Neural progenitor cell (in vitro differentiated cells): Measurements from ENCODE around the gene PRRT3. TPM values are rescaled to one million over a fixed set of nuclear protein-coding genes. Genes with fewer than 3 reads are reported as not detected.
A peak's percentile ranks its signal among the peaks of the same experiment; 100 is the strongest.

Experiments used
- DNase-seq: peaks from one replicate; pipeline ENCODE4 v3.0.0-alpha.2; 2016; ENCODE audit warnings: low spot score
- H2AFZ ChIP-seq: fragments of 200-600 bp; sonication (generic); replicated peaks from 2 replicates; pipeline ENCODE4 v1.6.1; 2016; ENCODE audit warnings: antibody characterized with exemption
- H3F3A ChIP-seq: fragments of 200-600 bp; sonication (generic); 2 replicates; pipeline ENCODE4 v1.6.1; 2016; ENCODE audit warnings: antibody characterized with exemption, low read depth
- H3K27ac ChIP-seq: fragments of 200-600 bp; sonication (generic); 2 replicates; pipeline ENCODE4 v1.5.1; 2016; ENCODE audit warnings: mild to moderate bottlenecking
- H3K27me3 ChIP-seq: fragments of 200-600 bp; sonication (generic); 2 replicates; pipeline ENCODE4 v1.6.1; 2016; ENCODE audit warnings: mild to moderate bottlenecking, moderate library complexity
- H3K36me3 ChIP-seq: fragments of 200-600 bp; sonication (generic); 2 replicates; pipeline ENCODE4 v1.5.1; 2016
- H3K4me1 ChIP-seq: fragments of 200-600 bp; sonication (generic); 2 replicates; pipeline ENCODE4 v1.6.1; 2016; ENCODE audit warnings: mixed run types
- H3K4me2 ChIP-seq: fragments of 200-600 bp; sonication (generic); 2 replicates; pipeline ENCODE4 v1.6.1; 2016
- H3K4me3 ChIP-seq: fragments of 200-600 bp; sonication (generic); 2 replicates; pipeline ENCODE4 v1.5.1; 2016
- H3K79me2 ChIP-seq: fragments of 200-600 bp; sonication (generic); 2 replicates; pipeline ENCODE4 v1.6.1; 2016; ENCODE audit warnings: low read depth
- H3K9ac ChIP-seq: fragments of 200-600 bp; sonication (generic); 2 replicates; pipeline ENCODE4 v1.6.1; 2016
- H3K9me3 ChIP-seq: fragments of 200-600 bp; sonication (generic); 2 replicates; pipeline ENCODE4 v1.5.1; 2016; ENCODE audit warnings: low read depth
- H4K20me1 ChIP-seq: fragments of 200-600 bp; sonication (generic); 2 replicates; pipeline ENCODE4 v1.6.1; 2016; ENCODE audit warnings: low read depth
- H3K27ac Mint-ChIP-seq: 3 replicates; pipeline ENCODE4 v1.8.0; 2021; ENCODE audit warnings: mixed read lengths
- H3K27me3 Mint-ChIP-seq: 2 replicates; pipeline ENCODE4 v1.8.0; 2022; ENCODE audit warnings: low read depth, mild to moderate bottlenecking, inconsistent platforms, moderate library complexity, mixed read lengths; ENCODE audit not compliant: insufficient read depth
- H3K36me3 Mint-ChIP-seq: 3 replicates; pipeline ENCODE4 v1.8.0; 2021; ENCODE audit warnings: mixed read lengths
- H3K4me1 Mint-ChIP-seq: 3 replicates; pipeline ENCODE4 v1.8.0; 2021; ENCODE audit warnings: mixed read lengths
- H3K4me3 Mint-ChIP-seq: 3 replicates; pipeline ENCODE4 v1.8.0; 2021; ENCODE audit warnings: mild to moderate bottlenecking, moderate library complexity, mixed read lengths
- H3K9me3 Mint-ChIP-seq: 3 replicates; pipeline ENCODE4 v1.8.0; 2020; ENCODE audit warnings: mixed read lengths
- EZH2 ChIP-seq: fragments of 200-600 bp; sonication (generic); IDR thresholded peaks from 2 replicates; pipeline ENCODE4 v1.6.1; 2017; ENCODE audit warnings: antibody characterized with exemption, mild to moderate bottlenecking, moderate library complexity
- EZH2phosphoT487 ChIP-seq: fragments of 200-600 bp; sonication (generic); IDR thresholded peaks from 2 replicates; pipeline ENCODE4 v1.6.1; 2017; ENCODE audit warnings: antibody characterized with exemption
- total RNA-seq: library from RNA; depleted of rRNA; stranded (reverse); fragments of >200 nt; gene quantifications from 2 replicates; pipeline ENCODE4 v1.2.3, GENCODE V29; 2015; ENCODE audit warnings: low replicate concordance
- TF ChIP-seq, protein P1 (sequence below): fragments of 200-600 bp; sonication (generic); IDR thresholded peaks from 2 replicates; pipeline ENCODE4 v1.5.1; 2017; ENCODE audit warnings: antibody characterized with exemption, mild to moderate bottlenecking

The PRRT3 gene
- 2.6 and 11.6 TPM in 2 replicates for total RNA-seq

DNA sequence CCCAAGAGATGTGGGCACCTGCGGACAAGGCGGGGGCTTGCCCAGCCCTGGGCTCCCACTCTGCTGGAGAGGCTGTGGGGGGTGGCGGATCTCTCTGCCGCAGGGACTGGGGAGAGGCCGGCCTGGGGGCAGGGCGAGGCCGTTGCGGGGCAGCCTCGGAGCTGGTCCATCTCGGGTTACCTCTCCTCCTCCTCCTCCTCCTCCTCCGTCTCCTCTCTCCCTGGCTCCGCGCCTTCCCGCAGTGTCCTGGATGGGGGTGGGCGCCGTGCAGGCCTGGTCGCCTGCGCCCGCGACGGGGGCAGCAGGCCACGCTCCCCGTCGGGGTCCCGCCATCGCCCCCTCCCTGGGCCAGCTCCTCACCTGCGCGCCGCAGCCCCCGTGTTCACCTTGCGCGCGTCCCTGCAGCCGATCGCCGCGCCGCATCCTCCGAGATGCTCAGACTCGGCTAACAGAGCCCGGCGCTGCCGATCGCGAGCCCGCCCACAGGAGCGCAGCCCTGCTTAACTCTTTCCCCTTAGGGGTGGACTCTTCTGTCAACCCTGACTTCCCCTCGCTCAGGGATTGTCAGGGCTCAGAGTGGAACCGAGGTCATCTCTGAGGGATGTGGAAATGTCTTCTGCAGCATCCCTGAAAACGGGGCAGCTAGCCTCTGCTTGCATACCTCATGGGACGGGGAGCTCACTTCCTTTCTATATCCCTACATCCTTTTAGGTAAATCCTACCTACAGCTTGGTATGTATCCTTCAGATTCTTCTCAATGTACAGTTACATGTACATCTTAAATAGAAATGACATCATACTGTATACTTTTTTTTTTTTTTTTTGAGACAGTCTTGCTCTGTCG is at the start of gene PRRT3:
Gene PRRT3 (minus strand): TSS at position 447 of the 844 bp plus-strand sequence. CDS start 2,293 bp downstream, outside the sequence.
- peaks cover 5% of the 10 kb centered on the region for H3K79me2 ChIP-seq
- peaks cover 21% of the 10 kb centered on the region for H3F3A ChIP-seq
- peaks cover 6% of the 10 kb centered on the region for H3K27me3 Mint-ChIP-seq
- peak within 1 kb of the TSS; percentile 98 for H3K4me3 ChIP-seq
- H3K9ac ChIP-seq = peak within 1 kb of the TSS; percentile 44
- H4K20me1 ChIP-seq = peaks cover 21% of the 10 kb centered on the region
- H3K27ac ChIP-seq = no peak within 1 kb of the TSS
- H2AFZ ChIP-seq = peak within 1 kb of the TSS; percentile 70
- no peaks in the 10 kb centered on the region for H3K9me3 Mint-ChIP-seq
- DNase-seq = peak; percentile 84
- peaks cover 16% of the 10 kb centered on the region for H3K4me1 Mint-ChIP-seq
- no peak within 1 kb of the TSS for H3K27ac Mint-ChIP-seq
- H3K4me1 ChIP-seq = peaks cover 9% of the 10 kb centered on the region
- H3K4me3 Mint-ChIP-seq = peak within 1 kb of the TSS; percentile 88
- H3K36me3 Mint-ChIP-seq = no peaks in the 10 kb centered on the region
- no peaks in the 10 kb centered on the region for H3K9me3 ChIP-seq
- no peaks in the 10 kb centered on the region for H3K36me3 ChIP-seq
- peak within 1 kb of the TSS; percentile 91 for H3K4me2 ChIP-seq
- TF ChIP-seq, protein P1, sequence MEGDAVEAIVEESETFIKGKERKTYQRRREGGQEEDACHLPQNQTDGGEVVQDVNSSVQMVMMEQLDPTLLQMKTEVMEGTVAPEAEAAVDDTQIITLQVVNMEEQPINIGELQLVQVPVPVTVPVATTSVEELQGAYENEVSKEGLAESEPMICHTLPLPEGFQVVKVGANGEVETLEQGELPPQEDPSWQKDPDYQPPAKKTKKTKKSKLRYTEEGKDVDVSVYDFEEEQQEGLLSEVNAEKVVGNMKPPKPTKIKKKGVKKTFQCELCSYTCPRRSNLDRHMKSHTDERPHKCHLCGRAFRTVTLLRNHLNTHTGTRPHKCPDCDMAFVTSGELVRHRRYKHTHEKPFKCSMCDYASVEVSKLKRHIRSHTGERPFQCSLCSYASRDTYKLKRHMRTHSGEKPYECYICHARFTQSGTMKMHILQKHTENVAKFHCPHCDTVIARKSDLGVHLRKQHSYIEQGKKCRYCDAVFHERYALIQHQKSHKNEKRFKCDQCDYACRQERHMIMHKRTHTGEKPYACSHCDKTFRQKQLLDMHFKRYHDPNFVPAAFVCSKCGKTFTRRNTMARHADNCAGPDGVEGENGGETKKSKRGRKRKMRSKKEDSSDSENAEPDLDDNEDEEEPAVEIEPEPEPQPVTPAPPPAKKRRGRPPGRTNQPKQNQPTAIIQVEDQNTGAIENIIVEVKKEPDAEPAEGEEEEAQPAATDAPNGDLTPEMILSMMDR = no peak
- TF ChIP-seq EZH2phosphoT487 (no peak), EZH2 (no peak)
- H3K27me3 ChIP-seq = peaks cover 17% of the 10 kb centered on the region

DNA sequence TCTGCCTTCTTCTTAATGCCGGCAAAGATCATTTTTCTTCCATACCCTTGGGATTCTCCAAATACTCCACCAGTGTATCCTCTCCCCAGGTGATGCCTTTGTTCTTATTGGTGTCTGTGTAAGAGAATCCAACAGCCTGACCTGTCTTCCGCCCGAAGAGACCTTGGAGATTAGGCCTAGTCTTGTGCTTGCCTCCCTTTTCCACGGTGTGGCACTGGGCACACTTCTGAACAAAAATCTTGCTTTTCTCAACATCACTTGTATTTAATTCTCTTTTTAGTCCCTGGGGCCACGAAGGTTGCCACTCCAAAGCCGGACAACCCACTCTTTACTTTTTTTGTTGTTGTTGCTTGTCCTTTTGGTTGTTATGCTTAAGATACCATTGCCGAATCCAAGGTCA is 48.5 kb upstream of the PRRT3 start:
- Mint-ChIP-seq H3K27me3 (no peaks in the 10 kb centered on the region), H3K36me3 (peaks cover 35% of the 10 kb centered on the region), H3K27ac (no peak overlapping the region), H3K4me3 (no peak overlapping the region), H3K4me1 (no peaks in the 10 kb centered on the region), H3K9me3 (no peaks in the 10 kb centered on the region)
- Histone ChIP-seq H3K4me3 (no peak overlapping the region), H3K27me3 (no peaks in the 10 kb centered on the region), H3K4me1 (no peaks in the 10 kb centered on the region), H2AFZ (no peak overlapping the region), H4K20me1 (peaks cover 12% of the 10 kb centered on the region), H3K79me2 (peaks cover 49% of the 10 kb centered on the region), H3F3A (no peaks in the 10 kb centered on the region), H3K9me3 (no peaks in the 10 kb centered on the region), H3K9ac (no peak overlapping the region), H3K27ac (no peak overlapping the region), H3K36me3 (no peaks in the 10 kb centered on the region), H3K4me2 (no peak overlapping the region)
- TF ChIP-seq EZH2 (no peak), EZH2phosphoT487 (no peak)
- TF ChIP-seq, protein P1 = no peak
- DNase-seq = no peak

DNA sequence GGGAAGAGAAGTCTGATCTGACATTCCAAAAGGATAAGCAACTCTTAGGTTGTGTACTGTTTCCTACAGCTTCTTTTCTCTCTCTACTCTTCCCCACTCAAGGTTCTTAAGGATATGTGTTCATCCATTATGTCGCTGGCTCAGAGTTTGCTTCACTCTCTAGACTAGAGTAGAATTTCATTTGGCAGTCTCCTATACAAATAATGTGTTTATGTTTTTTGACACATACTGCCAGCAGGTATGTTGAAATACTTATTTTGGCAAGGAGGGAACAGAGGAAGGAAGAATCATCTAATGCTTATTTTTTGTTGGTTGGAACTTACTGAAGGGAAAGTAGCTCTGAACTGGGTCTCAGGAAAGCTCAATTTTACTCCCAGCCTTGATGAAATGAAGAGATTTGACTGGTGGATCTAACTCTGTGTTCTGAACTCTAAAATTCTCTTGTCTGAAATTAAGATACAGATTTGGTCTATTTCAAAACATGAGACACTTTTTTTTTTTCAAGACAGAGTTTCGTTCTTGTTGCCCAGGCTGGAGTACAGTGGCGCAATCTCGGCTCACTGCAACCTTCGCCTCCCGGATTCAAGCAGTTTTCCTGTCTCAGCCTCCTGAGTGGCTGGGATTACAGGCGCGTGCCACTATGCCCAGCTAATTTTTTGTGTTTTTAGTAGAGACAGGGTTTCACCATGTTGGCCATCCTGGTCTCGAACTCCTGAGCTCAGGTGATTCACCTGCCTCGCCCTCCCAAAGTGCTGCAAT is 42.1 kb upstream of the PRRT3 start:
- H3K9me3 ChIP-seq = no peaks in the 10 kb centered on the region
- no peak overlapping the region for H3K4me3 ChIP-seq
- H3K4me3 Mint-ChIP-seq = no peak overlapping the region
- no peak overlapping the region for H3K27ac ChIP-seq
- no peaks in the 10 kb centered on the region for H3K27me3 ChIP-seq
- no peak overlapping the region for H3K4me2 ChIP-seq
- no peak overlapping the region for H3K9ac ChIP-seq
- H3K27ac Mint-ChIP-seq = no peak overlapping the region
- peaks cover 28% of the 10 kb centered on the region for H4K20me1 ChIP-seq
- H3K4me1 ChIP-seq = no peaks in the 10 kb centered on the region
- no peak overlapping the region for H2AFZ ChIP-seq
- no peak for TF ChIP-seq EZH2
- H3K9me3 Mint-ChIP-seq = no peaks in the 10 kb centered on the region
- H3F3A ChIP-seq = no peaks in the 10 kb centered on the region
- H3K27me3 Mint-ChIP-seq = peaks cover 3% of the 10 kb centered on the region
- no peaks in the 10 kb centered on the region for H3K36me3 ChIP-seq
- H3K79me2 ChIP-seq = peaks cover 95% of the 10 kb centered on the region
- no peak for DNase-seq
- H3K36me3 Mint-ChIP-seq = peaks cover 10% of the 10 kb centered on the region
- no peaks in the 10 kb centered on the region for H3K4me1 Mint-ChIP-seq
